Ascending aorta (tissue), 1 donor: ENCODE measurements around the gene GAD2. TPM values are rescaled to one million over a fixed set of nuclear protein-coding genes. Genes with fewer than 3 reads are reported as not detected.

ENCODE experiments used
- total RNA-seq: library from RNA; depleted of rRNA; stranded (reverse); fragments of >200 nt; gene quantifications from one replicate; pipeline ENCODE4 v1.1.0, GENCODE V29; 2016

The GAD2 gene
- total RNA-seq, 1 donor from 2014 or later, result not detected

Other genes starting within 250 kb of the GAD2 start
- not detected for gene APBB1IP, start 221.6 kb downstream of the GAD2 start, total RNA-seq